SU-DHL-6 (cell line): ENCODE measurements around the gene LOXL1.
A peak's percentile ranks its signal among the peaks of the same experiment; 100 is the strongest.

Experiments used
- EZH2phosphoT487 ChIP-seq: fragments of 200-600 bp; sonication (generic), shearing (Covaris generic); conservative IDR thresholded peaks from 2 replicates; pipeline ENCODE4 v1.6.1; 2018; ENCODE audit warnings: mild to moderate bottlenecking, antibody characterized with exemption, low read length, moderate library complexity, mixed read lengths
- TF ChIP-seq, protein P1 (sequence below): fragments of 200-600 bp; sonication (generic); IDR thresholded peaks from one replicate; pipeline ENCODE4 v1.5.1; 2017; ENCODE audit warnings: antibody characterized with exemption, mild to moderate bottlenecking, low read length, moderate library complexity; ENCODE audit not compliant: insufficient read depth, poor library complexity, severe bottlenecking

DNA sequence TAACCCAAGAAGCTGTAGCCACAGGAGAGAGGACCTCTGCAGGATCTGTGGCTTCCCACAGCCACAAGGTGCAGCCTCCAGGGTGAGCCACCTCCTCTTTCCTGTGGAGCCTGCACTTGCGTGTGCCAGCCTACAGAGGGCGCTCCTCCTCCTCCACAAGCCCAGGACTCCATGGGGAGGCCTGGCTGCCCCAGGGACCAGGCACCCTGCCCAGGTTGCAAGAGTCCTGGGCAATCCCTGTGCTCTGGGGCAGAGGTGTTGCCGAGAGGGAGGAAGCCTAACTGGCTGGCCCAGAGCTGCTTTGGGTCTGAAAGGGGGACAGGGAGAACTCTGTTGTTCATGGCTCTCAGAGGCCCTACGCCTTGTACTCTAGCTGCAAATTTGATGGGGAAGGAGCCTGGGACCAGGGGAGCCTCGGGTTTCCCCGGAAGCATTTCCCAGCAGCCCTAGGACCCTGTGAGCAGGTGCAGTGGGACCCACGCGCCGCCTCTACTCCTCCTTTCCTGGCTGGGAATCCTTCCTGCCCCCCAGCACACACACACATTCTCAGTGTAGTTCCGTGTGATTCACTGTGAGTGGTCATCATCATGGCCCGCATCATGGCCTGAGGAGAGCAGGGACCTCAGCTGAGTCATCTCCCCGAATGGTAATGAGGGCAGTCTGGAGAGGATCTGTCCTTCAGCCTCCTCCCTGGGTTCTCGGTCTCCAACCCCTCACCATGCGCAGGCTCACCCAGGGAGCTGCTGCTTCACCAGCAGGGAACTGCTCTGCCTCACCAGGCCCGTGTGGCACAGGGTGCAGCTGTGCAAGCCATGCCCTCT is 28.6 kb upstream of the LOXL1 start:
- TF ChIP-seq, protein P1, sequence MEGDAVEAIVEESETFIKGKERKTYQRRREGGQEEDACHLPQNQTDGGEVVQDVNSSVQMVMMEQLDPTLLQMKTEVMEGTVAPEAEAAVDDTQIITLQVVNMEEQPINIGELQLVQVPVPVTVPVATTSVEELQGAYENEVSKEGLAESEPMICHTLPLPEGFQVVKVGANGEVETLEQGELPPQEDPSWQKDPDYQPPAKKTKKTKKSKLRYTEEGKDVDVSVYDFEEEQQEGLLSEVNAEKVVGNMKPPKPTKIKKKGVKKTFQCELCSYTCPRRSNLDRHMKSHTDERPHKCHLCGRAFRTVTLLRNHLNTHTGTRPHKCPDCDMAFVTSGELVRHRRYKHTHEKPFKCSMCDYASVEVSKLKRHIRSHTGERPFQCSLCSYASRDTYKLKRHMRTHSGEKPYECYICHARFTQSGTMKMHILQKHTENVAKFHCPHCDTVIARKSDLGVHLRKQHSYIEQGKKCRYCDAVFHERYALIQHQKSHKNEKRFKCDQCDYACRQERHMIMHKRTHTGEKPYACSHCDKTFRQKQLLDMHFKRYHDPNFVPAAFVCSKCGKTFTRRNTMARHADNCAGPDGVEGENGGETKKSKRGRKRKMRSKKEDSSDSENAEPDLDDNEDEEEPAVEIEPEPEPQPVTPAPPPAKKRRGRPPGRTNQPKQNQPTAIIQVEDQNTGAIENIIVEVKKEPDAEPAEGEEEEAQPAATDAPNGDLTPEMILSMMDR, result peak; percentile 56
- no peak for TF ChIP-seq EZH2phosphoT487
